ENCODE data around the gene ZNF217.
"Not testable (repeated sequence)": the region's sequence is repeated elsewhere in the genome, so short reads cannot be mapped to it uniquely, and the experiment has no call there.

ZNF217 gene

DNA sequence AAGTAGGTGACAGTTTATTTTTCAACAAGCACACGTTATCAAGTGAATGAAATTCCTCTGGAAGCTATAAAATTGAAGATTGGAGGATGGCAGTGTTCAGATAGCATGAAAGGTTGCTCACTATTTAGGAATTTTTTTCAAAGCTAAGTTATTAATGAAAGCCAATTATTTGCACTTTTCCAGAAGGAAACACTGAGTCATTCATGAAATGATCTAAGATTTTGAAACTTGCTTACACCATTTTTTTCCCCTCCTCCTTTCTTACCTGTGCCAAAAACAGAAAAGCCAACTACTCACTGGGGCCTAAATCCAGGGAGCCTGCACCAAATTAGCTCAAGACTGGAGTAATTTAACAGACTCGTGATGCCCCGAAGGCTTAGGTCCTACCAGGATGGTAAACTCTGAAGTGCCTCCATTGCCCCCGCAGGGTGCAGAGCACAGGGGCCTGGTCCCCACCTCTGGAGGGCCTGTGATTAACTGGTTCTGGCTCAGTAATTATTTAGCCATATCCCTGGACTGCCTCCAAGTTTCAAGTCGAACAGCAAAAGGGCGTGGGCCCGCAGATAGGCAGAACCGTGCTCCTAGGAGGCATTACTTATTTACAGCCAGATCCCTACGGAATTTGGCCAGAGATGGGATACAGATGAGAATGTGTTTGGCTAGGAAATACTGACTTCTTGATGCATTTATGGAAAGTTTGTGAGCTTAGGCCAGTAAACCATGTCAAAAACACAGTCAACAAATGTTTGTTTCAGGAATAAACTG, 28.0 kb upstream of the ZNF217 start:
- peak; percentile 41 to 57 for DNase-seq

DNA sequence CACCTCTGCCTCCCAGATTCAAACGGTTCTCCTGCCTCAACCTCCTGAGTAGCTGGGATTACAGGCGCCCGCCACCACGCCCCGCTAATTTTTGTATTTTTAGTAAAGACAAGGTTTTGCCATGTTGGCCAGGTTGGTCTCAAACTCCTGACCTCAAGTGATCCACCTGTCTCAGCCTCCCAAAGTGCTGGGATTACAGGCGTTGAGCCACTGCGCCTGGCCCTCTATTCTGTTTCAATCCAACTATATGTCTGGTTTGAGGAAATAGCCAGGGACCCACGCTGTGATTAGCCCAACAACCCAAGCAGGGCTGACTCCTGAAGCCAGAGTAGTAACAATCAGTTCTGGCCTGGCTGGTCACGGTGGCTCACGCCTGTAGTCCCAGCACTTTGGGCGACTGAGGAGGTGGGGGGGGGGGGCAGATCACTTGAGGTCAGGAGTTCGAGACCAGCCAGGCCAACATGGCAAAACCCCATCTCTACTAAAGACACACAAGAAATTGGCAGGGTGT, 24.9 kb upstream of the ZNF217 start:
- not testable (repeated sequence) for DNase-seq

DNA sequence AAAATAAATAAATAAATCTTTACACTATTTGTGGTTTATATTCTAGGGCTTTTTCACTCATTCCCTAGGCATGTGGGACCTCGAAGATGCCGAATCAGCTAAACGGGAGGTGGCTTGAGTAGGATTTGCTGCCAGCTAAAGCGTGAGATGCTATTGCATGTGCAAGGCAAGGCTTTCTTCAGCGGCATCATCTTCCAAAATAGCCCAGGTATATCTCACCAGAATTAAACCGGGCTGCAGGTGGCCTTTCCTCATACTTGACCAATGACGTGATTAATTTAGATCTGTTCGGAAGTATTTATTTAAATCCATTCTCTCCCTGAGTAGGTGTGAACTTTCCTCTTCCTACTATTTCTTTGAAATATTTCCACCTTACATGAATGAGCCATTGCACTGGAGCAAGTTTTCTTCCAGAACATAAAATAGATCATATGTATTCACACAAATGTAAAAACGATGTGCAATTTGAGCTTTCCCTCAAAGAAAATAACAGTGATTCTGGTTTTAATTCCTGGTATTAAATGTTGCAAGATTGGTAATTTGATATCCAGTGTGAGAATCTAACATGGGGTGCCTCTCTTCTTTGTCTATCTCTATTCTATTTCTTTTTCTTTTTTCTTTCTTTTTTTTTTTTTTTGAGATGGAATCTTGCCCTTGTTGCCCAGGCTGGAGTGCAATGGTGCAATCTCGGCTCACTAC, 24.3 kb upstream of the ZNF217 start:
- no peak for DNase-seq

DNA sequence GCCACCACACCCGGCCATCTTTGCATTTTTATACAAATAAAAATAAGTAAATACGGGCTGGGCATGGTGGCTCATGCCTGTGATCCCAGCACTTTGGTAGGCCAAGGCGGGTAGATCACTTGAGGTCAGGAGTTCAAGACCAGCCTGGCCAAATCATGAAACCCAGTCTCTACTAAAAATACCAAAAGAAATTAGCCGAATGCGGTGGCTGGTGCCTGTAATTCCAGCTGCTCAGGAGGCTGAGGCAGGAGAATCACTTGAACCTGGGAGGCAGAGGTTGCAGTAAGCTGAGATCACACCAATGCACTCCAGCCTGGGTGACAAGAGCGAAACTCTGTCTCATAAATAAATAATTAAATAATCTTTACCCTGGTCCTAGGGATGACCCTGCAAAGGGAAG, 22.9 kb upstream of the ZNF217 start:
- DNase-seq = not testable (repeated sequence)

DNA sequence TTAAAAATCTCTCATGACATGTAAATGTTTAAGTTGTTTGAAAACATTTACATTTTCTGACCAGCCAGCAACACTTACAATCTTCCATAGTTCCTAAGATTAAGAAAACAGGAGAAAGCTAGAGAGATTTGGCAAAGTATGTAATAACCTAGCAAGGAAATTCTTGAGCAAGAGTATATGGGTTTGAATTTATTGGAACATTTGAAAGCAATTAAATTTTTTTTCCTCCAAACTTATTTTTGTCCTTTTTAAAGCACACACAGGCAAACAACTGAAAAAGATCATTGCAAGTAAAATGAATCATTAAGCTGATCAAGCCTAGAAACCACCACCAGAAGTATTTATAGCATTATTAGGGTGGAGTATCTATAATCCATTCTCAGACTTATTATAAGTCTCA, 20.1 kb upstream of the ZNF217 start:
- DNase-seq = no peak

DNA sequence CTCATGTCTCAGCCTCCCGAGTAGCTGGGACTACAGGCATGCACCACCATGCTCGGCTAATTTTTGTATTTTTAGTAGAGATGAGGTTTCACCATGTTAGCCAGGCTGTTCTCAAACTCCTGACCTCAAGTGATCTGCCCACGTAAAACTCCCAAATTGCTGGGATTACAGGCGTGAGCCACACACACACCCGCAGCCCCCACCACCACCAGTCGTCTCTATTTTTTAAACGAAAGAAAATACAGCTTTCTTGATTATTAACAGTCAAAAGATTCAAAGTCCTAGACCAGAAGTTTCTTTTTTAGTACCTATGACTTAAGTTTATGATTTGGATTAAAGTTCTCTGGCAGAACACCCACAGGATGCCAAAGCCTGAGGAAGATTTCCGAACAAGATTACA, 18.6 kb upstream of the ZNF217 start:
- DNase-seq = not testable (repeated sequence)

DNA sequence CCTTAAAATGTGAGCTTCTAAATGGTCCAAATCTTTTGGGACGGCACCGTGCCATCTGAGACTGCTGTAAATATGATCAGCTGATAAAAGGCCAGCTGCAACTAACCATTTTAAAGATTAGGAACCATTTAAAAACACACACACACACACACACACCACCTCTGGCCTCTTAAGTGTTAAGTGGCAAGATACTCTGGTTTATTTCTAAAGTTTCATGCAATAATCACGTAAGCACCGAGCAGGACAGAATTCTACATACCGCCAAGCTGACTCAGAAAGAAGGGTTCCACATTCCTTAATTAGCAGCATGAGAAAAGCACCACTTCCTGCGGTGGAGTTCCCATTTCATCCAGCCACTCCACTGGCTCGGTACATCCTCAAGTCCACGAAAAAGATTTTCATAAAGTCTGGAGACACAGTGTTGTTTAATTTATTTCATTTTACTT, 17.8 kb upstream of the ZNF217 start:
- peak; percentile 43 to 50 for DNase-seq

DNA sequence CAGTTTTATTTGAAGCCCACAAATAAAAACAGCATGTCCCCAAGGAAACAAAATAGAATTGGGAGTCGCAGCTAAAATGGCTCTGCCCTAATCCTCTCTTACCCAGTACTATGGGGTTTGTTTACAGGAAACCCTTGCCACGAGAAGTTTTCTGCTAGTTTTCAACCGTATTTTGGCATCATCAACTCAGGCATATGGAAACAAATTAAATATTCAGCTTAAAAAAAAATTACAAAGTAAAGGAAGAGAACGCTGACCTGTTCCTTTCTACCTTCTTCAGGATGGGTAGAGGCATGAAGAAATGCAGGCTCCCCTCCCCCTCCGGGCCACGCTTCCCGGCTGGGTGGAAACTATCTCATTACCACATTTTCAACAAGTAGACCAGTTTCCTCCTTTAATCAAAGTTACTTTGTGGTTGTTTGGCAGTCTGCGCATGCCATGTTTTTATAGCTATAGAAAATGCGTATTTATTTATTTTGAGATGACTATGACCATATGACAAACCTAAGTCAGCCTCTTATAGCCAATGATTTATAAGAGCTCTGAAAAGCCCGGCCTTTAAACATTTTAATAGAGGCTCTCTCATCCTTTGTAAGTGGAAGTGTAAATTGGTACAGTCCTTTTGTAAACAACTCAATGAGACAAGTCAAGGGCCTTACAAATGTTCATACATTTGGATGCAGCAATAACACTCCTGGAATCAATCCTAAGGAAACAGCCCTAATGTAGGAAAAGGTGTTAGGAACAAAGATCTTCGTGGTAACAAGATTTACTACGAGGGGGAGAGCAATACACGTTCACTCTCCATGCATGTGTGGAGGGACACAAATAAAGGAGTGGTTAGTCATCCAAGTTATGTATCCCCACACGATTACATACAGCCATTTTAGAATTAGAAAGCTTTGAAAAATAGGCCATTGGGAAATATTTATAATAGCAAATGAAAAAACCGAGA, 16.1 kb upstream of the ZNF217 start:
- peak; percentile 69 to 71 for DNase-seq

DNA sequence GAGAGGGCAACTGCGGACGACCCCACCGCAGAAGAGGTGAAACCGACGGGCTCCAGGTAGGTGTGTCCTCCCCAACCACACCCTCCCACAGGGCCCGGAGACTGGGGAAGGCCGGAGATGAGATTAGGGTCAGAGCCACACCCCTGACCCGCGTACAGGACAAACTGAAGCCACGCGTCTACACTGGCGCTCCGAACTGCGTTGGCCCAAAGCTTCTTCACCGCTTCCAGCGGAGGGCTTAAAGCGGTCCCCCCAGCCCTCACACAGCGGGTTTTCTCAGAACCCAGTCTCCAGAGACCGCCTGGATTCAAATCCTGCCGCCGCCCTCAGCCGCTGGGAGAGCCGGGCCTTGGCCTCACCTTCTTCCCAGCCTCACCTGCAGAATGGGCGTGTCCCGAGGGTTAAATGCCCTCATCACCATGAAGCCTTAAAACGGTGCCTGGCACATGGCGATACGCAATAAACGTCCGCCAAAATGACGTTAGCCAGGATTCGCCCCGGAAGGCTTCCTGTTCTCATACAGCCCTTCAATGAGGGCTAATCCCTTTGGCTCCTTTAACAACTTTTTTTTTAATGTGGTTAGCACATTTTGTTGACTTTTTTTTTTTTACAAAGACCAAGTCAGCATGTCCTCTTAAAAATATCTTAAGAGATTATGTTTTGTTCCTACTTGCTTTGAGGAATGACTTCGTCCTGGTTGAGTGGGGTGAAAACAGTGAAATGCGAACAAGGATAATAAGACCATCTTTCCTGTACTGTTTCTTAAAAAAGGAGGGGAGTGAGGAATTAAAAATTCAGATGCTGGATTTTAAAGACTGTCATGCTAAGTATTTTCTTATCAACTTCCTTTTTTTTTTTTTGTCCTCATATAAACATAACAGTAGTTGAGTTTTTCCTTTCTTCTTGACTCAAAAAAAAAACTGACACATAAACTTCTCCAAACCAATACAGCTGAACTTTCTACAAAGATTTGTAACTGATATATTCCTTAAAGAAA, 15.1 kb upstream of the ZNF217 start:
- DNase-seq = no peak

DNA sequence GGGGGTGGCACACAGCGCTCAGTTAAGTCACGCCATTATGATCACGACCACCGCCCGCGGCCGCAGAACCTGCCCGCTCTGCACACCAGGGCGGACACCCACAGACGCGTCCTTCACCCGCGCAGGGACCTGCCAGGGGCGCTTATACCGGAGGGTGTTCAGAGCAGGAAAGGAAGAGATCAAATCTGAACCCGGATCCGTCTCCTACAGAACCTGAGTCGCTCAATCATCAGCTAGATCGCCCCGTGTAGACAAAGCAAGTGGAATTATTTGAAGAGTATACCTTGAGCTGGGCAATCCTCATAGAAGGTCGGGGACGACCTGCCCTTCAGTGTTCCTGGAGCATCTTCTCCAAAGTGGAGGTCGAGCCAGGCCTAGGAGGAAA, 14.4 kb upstream of the ZNF217 start:
- no peak for DNase-seq

DNA sequence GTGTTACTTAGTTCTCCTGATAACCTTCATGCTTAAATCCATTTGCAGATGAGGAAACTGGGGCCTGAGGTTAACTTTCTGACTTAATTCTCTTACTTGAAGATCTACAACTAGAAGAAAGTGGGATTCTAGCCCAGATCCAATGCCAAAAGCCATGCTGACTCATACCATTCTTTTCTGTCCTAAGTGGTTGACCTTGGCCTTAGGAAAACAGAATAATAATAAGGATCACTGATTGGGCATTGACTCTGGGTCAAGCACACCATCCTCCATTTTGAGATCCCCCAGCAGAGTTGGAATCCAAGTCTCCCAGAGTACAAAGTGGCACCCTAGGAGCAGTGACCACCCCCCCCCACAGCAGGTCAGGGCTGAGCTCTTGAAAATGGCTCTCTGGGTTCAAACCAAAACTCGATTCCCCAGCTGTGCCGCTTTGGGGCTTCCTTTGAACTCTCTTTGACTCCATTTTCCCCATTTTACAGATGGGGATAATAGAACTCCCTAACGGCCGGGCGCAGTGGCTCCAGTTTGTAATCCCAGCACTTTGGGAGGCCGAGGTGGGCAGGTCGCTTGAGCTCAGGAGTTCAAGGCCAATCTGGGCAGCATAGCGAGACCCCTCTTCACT, 12.8 kb upstream of the ZNF217 start:
- DNase-seq = no peak

DNA sequence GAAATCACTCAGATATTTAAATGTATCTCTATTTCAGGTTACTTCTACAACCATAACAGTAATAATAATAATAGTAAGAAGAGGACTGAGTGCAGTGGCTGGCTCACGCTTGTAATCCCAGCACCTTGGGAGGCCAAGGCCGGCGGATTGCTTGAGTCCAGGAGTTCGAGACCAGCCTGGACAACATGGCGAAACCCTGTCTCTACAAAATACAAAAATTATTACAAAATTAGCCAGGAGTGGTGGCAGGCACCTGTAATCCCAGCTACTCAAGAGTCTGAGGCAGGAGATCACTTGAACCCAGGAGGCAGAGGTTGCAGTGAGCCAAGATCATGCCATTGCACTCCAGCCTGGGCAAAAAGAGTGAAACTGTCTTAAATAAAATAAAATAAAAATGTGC, 11.8 kb upstream of the ZNF217 start:
- not testable (repeated sequence) for DNase-seq

DNA sequence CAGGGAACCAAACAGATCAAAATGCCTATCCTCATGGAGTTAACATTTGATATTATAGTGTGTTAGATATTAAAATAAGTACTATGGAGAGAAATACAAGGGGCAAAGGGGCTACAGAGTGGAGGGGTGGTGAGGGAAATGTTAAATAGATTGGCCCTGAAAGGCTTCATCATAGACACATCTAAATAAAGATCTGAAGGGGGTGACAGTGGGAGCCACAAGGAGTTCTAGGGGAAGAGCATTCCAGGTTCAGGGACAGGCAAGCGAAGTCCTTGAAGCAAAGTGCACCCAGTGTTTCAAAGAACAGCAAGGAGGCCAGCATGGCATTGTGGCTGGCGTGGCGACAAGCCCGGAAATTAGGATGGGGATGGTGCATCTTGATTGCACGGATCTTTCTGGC, 11.2 kb upstream of the ZNF217 start:
- DNase-seq = not testable (repeated sequence)

DNA sequence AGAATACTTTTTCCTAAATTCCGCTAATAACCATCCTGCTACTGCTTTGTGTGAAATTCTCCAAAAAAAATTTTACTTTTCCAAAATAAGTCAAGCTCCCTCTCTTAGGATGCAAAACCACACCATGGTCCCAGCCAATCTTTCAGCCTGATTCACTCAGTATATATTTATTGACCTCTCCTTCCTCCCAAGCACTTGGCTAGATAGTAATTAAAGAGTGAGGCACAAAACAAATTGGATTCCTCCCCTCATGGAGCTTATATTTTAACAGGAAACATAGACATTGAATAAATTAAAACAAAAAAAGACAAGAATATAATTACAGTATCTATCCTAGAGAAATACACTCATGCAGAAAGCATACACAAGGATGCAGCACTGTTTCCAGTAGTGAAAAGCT, 9.0 kb upstream of the ZNF217 start:
- no peak for DNase-seq

DNA sequence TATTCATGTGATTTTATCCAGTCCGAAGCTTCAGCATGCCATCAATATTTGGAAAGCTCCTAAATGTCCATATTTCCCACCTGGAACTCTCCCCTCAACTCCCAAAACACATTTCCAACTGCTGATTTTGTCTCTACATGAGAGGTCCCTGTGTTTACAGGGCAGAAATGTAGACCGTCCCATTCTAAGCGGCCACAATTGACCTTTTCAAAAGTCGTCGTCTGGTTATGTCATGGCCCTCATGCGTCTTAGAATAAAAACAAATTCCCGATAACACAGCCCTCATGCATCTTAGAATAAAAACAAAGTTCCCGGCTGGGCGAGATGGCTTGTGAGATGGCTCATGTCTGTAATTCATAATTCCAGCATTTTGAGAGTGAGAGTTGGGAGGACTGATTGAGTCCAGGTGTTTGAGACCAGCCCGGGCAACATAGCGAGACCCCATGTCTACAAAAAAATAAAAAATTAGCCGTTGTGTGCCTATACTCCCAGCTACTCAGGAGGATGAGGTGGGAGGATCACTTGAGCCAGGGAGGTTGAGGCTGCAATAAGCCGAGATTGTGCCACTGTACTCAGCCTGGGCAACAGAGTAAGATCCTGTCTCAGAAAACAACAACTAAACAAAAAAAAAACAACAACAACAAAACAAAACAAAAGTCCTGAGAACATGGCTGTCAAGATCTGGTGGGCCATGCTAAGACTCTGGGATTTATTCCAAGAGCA, 6.4 kb upstream of the ZNF217 start:
- DNase-seq = no peak

DNA sequence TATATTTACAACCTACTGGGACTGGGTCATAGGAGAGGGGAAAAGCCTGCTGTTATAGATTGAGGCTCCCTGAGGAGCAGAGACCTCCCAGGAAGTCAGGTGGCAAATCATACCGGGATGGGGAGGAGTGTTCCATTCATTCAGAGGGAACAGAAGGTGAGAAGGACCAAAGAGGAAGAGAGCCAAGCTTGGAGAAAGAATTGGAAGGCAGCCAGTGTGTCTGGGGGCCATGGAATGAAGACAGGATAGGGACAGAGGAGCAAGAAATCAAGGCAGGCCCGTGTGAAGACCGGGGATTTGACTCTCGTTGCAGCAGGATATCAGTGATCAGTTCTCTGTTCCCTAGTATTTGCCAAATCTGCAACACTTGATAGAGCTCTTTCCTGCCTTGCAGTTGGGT, 5.7 kb upstream of the ZNF217 start:
- DNase-seq = no peak

DNA sequence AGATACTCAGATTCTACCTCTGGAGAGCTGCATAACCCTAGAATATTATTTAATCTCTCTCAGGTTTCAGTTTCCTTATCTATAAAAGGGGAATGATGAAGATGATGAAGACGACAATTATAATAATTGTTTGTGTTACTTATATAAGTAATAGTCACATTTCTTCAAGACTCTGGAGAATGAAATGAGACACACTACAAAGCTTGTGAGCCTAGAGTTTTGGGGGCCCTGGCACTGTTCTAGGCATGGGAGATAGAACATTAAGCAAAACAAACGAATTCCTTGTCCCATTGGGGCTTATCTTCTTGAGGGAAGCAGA, 5.4 kb upstream of the ZNF217 start:
- DNase-seq = no peak

DNA sequence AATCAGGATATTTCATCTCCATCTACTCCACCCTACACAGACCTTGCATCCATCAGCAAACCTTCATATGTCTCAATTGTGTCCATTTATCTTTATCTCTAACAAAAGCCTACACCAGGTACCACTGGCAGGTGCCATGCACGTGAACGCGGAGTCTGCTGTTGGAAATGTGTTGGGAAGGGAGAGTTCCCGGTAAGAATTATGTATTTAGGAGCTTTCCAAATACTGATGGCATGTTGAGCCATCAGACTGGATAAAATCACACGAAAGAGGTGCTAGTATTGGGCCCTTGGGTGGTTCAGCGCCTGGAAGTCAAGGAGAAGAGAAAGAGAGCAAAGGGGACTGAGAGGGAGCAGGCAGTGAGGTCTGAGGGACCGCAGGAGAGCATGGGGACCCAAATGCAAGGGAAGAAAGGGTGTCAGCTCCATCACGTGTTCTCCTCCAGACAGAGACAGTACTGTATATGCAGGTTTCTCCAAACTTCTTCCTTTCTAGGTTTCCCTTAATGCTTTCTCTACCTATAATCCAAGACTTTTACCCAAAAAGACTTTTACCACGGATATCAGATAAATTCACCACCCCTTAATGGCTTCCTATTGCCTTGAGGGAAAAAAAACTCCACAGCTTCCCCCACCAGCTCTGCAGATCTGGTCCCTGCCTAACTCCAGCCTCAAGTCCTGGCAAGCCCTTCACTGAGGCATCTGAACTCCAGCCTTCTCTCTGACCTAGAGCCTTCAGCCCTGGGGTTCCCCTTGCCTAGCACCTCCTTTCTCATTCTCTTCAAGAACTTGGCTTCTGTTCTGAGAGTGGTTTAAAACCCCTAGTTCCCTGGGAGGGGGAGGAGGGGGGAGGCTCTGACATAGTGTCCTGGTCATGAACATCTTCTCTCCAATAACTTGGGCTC, 4.8 kb upstream of the ZNF217 start:
- no peak for DNase-seq

DNA sequence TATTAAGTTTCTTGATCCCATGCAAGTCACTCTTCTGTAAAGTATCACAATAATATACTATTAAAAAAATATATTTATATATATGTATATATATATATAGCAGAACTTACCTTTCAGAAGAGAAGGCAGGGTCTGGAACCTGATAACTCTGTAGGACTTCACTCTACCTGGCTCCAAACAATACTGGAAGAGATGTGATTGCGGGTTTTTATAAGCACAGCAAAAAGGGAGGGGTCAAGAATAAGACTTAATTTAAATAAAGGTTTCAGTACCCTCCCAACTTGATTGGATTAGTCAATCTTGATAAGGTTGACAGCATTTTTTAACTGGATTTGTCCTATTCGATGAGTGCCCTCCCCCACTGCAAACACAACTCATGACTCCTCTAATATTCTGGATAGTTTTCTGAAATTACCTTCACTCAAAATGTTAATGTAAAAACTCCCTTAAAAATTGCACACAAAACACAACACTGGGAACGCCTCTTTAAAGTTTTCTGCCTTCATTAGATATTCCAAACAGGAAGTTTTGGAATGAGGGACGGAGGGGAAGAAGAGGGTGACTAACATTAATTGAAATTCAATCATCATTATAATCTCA, 4.0 kb upstream of the ZNF217 start:
- no peak for DNase-seq

Measured in Kasumi-1 (cell line).